T-helper 1 cell treated with Interleukin-12 subunit alpha and Interleukin-12 subunit beta and Interleukin-4 antibody, amounts not matched to agents 30 μg/mL and 1 μg/mL, for 36 hours (primary cell): ENCODE data around the gene TAS1R3.

ENCODE experiments used
- H3K27ac Mint-ChIP-seq: one replicate; pipeline ENCODE4 v1.8.0; 2021; ENCODE audit warnings: mild to moderate bottlenecking, mixed read lengths
- H3K27me3 Mint-ChIP-seq: one replicate; pipeline ENCODE4 v1.8.0; 2021; ENCODE audit warnings: low read depth, mixed read lengths
- H3K36me3 Mint-ChIP-seq: one replicate; pipeline ENCODE4 v1.8.0; 2021; ENCODE audit warnings: low read depth, mixed read lengths
- H3K4me1 Mint-ChIP-seq: one replicate; pipeline ENCODE4 v1.8.0; 2021; ENCODE audit warnings: low read depth, mixed read lengths
- H3K4me3 Mint-ChIP-seq: one replicate; pipeline ENCODE4 v1.8.0; 2021; ENCODE audit warnings: mild to moderate bottlenecking, moderate library complexity, mixed read lengths
- H3K9me3 Mint-ChIP-seq: one replicate; pipeline ENCODE4 v1.8.0; 2021; ENCODE audit warnings: mixed read lengths

Gene TAS1R3

GRCh38 chr1:1302951-1303509, 28.1 kb upstream of the TAS1R3 start:
- no peak overlapping the region for H3K4me3 Mint-ChIP-seq
- no peaks in the 10 kb centered on the region for H3K36me3 Mint-ChIP-seq

GRCh38 chr1:1303736-1304135, 27.3 kb upstream of the TAS1R3 start:
- no peaks in the 10 kb centered on the region for H3K9me3 Mint-ChIP-seq
- peaks cover 14% of the 10 kb centered on the region for H3K4me1 Mint-ChIP-seq
- H3K4me3 Mint-ChIP-seq: no peak overlapping the region
- no peaks in the 10 kb centered on the region for H3K27me3 Mint-ChIP-seq
- H3K36me3 Mint-ChIP-seq: no peaks in the 10 kb centered on the region
- H3K27ac Mint-ChIP-seq: no peak overlapping the region

More at GRCh38 chr1:1302951-1303509, 28.1 kb upstream of the TAS1R3 start:
- Mint-ChIP-seq H3K27me3 (no peaks in the 10 kb centered on the region), H3K9me3 (no peaks in the 10 kb centered on the region), H3K4me1 (peaks cover 14% of the 10 kb centered on the region), H3K27ac (no peak overlapping the region)

GRCh38 chr1:1304331-1305299, 26.5 kb upstream of the TAS1R3 start:
- peaks cover 14% of the 10 kb centered on the region for H3K4me1 Mint-ChIP-seq
- no peaks in the 10 kb centered on the region for H3K36me3 Mint-ChIP-seq
- peak overlapping the region; percentile 76 for H3K27ac Mint-ChIP-seq
- H3K4me3 Mint-ChIP-seq: peak overlapping the region; percentile 81
- H3K27me3 Mint-ChIP-seq: no peaks in the 10 kb centered on the region
- H3K9me3 Mint-ChIP-seq: no peaks in the 10 kb centered on the region

- H3K36me3 Mint-ChIP-seq: no peaks in the 10 kb centered on the region
- H3K4me1 Mint-ChIP-seq: peaks cover 14% of the 10 kb centered on the region
- H3K27ac Mint-ChIP-seq: peak overlapping the region; percentile 76
- H3K27me3 Mint-ChIP-seq: no peaks in the 10 kb centered on the region
- H3K4me3 Mint-ChIP-seq: peak overlapping the region; percentile 81
- H3K9me3 Mint-ChIP-seq: no peaks in the 10 kb centered on the region
Measured at GRCh38 chr1:1305300-1306069, 25.6 kb upstream of the TAS1R3 start.

GRCh38 chr1:1306070-1306660, 24.9 kb upstream of the TAS1R3 start:
- no peaks in the 10 kb centered on the region for H3K9me3 Mint-ChIP-seq
- peak overlapping the region; percentile 81 for H3K4me3 Mint-ChIP-seq
- H3K4me1 Mint-ChIP-seq: peaks cover 14% of the 10 kb centered on the region
- H3K36me3 Mint-ChIP-seq: no peaks in the 10 kb centered on the region
- no peaks in the 10 kb centered on the region for H3K27me3 Mint-ChIP-seq
- H3K27ac Mint-ChIP-seq: peak overlapping the region; percentile 76

GRCh38 chr1:1306661-1307260, 24.3 kb upstream of the TAS1R3 start:
- peak overlapping the region; percentile 81 for H3K4me3 Mint-ChIP-seq
- H3K27me3 Mint-ChIP-seq: no peaks in the 10 kb centered on the region
- no peaks in the 10 kb centered on the region for H3K36me3 Mint-ChIP-seq
- no peaks in the 10 kb centered on the region for H3K9me3 Mint-ChIP-seq
- H3K27ac Mint-ChIP-seq: peak overlapping the region; percentile 76
- peaks cover 14% of the 10 kb centered on the region for H3K4me1 Mint-ChIP-seq

GRCh38 chr1:1307261-1307922, 23.7 kb upstream of the TAS1R3 start:
- no peaks in the 10 kb centered on the region for H3K36me3 Mint-ChIP-seq
- H3K27me3 Mint-ChIP-seq: no peaks in the 10 kb centered on the region
- H3K27ac Mint-ChIP-seq: peak overlapping the region; percentile 76
- H3K4me3 Mint-ChIP-seq: peak overlapping the region; percentile 81
- H3K9me3 Mint-ChIP-seq: no peaks in the 10 kb centered on the region
- H3K4me1 Mint-ChIP-seq: peaks cover 14% of the 10 kb centered on the region

- H3K36me3 Mint-ChIP-seq: peaks cover 3% of the 10 kb centered on the region
Measured at GRCh38 chr1:1307923-1308755, 22.9 kb upstream of the TAS1R3 start, which contains the start of the genes ACAP3 and PUSL1. ACAP3 (minus strand) TSS chr1:1307930; CDS start chr1:1307815, 115 bp downstream. PUSL1 (plus strand) TSS chr1:1308597; CDS start chr1:1308644, 47 bp downstream.

GRCh38 chr1:1308756-1309250, 22.3 kb upstream of the TAS1R3 start:
- Mint-ChIP-seq H3K27me3 (no peaks in the 10 kb centered on the region), H3K36me3 (peaks cover 5% of the 10 kb centered on the region), H3K27ac (peak overlapping the region; percentile 70), H3K4me1 (peaks cover 14% of the 10 kb centered on the region), H3K9me3 (no peaks in the 10 kb centered on the region), H3K4me3 (peak overlapping the region; percentile 81)

More at GRCh38 chr1:1307923-1308755, 22.9 kb upstream of the TAS1R3 start, which contains the start of the genes ACAP3 and PUSL1:
- peak within 1 kb of the TSS; percentile 80 for H3K27ac Mint-ChIP-seq
- H3K4me1 Mint-ChIP-seq: peaks cover 14% of the 10 kb centered on the region
- no peaks in the 10 kb centered on the region for H3K27me3 Mint-ChIP-seq
- peak within 1 kb of the TSS; percentile 81 for H3K4me3 Mint-ChIP-seq
- H3K9me3 Mint-ChIP-seq: no peaks in the 10 kb centered on the region

- Mint-ChIP-seq H3K9me3 (no peaks in the 10 kb centered on the region), H3K4me3 (peak overlapping the region; percentile 68), H3K36me3 (peaks cover 5% of the 10 kb centered on the region), H3K27ac (peak overlapping the region; percentile 36), H3K4me1 (peaks cover 14% of the 10 kb centered on the region), H3K27me3 (no peaks in the 10 kb centered on the region)
Measured at GRCh38 chr1:1309251-1310108, 21.6 kb upstream of the TAS1R3 start.

- Mint-ChIP-seq H3K27ac (no peak overlapping the region), H3K27me3 (no peaks in the 10 kb centered on the region), H3K9me3 (no peaks in the 10 kb centered on the region)
Measured at GRCh38 chr1:1310109-1310385, 21.0 kb upstream of the TAS1R3 start.

GRCh38 chr1:1310476-1311053, 20.5 kb upstream of the TAS1R3 start:
- no peaks in the 10 kb centered on the region for H3K9me3 Mint-ChIP-seq
- H3K27me3 Mint-ChIP-seq: no peaks in the 10 kb centered on the region
- no peak overlapping the region for H3K4me3 Mint-ChIP-seq
- no peak overlapping the region for H3K27ac Mint-ChIP-seq
- peaks cover 14% of the 10 kb centered on the region for H3K4me1 Mint-ChIP-seq
- peaks cover 5% of the 10 kb centered on the region for H3K36me3 Mint-ChIP-seq

More at GRCh38 chr1:1310109-1310385, 21.0 kb upstream of the TAS1R3 start:
- Mint-ChIP-seq H3K4me1 (peaks cover 14% of the 10 kb centered on the region), H3K4me3 (peak overlapping the region; percentile 68), H3K36me3 (peaks cover 5% of the 10 kb centered on the region)
